Loucy (cell line): Measurements from ENCODE around the gene SERPINA9.

Experiments
- H2AFZ ChIP-seq: fragments of 200-600 bp; sonication (generic); 2 replicates; pipeline ENCODE4 v1.6.0; 2016; ENCODE audit warnings: antibody characterized with exemption, mild to moderate bottlenecking, low read length, moderate library complexity
- H3F3A ChIP-seq: fragments of 200-600 bp; 2 replicates; pipeline ENCODE4 v1.6.0; 2016; ENCODE audit warnings: antibody characterized with exemption, low read depth, mild to moderate bottlenecking
- H3K27me3 ChIP-seq: fragments of 200-600 bp; sonication (generic); 2 replicates; pipeline ENCODE4 v1.6.1; 2014; ENCODE audit warnings: low read length, mild to moderate bottlenecking; ENCODE audit not compliant: insufficient read depth, poor library complexity, severe bottlenecking
- H3K36me3 ChIP-seq: fragments of 200-600 bp; sonication (generic); 2 replicates; pipeline ENCODE4 v1.6.1; 2016; ENCODE audit warnings: low read length; ENCODE audit not compliant: insufficient read depth
- H3K4me1 ChIP-seq: fragments of 200-600 bp; sonication (generic); 2 replicates; pipeline ENCODE4 v1.5.1; 2014; ENCODE audit warnings: low read length, mild to moderate bottlenecking; ENCODE audit not compliant: insufficient read depth, poor library complexity, severe bottlenecking
- H3K4me2 ChIP-seq: fragments of 200-600 bp; sonication (generic); 2 replicates; pipeline ENCODE4 v1.6.0; 2014; ENCODE audit warnings: antibody characterized with exemption, low read length, low read depth, mild to moderate bottlenecking; ENCODE audit not compliant: poor library complexity, severe bottlenecking
- H3K4me3 ChIP-seq: fragments of 200-600 bp; sonication (generic); 2 replicates; pipeline ENCODE4 v1.5.1; 2014; ENCODE audit warnings: low read length, mild to moderate bottlenecking, mixed read lengths; ENCODE audit not compliant: poor library complexity, severe bottlenecking
- H3K79me2 ChIP-seq: fragments of 200-600 bp; sonication (generic); 2 replicates; pipeline ENCODE4 v1.6.1; 2014; ENCODE audit warnings: low read length; ENCODE audit not compliant: insufficient read depth
- H3K9ac ChIP-seq: fragments of 200-600 bp; sonication (generic); 2 replicates; pipeline ENCODE4 v1.6.0; 2014; ENCODE audit warnings: mild to moderate bottlenecking, low read depth, low read length, moderate library complexity; ENCODE audit not compliant: poor library complexity, severe bottlenecking
- H3K9me2 ChIP-seq: fragments of 200-600 bp; sonication (generic); replicated peaks from 2 replicates; pipeline ENCODE4 v1.6.1; 2016; ENCODE audit warnings: low read depth, low read length, mixed read lengths
- H3K9me3 ChIP-seq: fragments of 200-600 bp; sonication (generic); 2 replicates; pipeline ENCODE4 v1.6.1; 2014; ENCODE audit warnings: mild to moderate bottlenecking, antibody characterized with exemption, low read length, low read depth; ENCODE audit not compliant: insufficient read depth
- H4K20me1 ChIP-seq: fragments of 200-600 bp; sonication (generic); 2 replicates; pipeline ENCODE4 v1.6.0; 2014; ENCODE audit warnings: antibody characterized with exemption, low read length, mild to moderate bottlenecking; ENCODE audit not compliant: insufficient read depth, poor library complexity, severe bottlenecking
- EZH2phosphoT487 ChIP-seq: fragments of 200-600 bp; IDR thresholded peaks from 2 replicates; pipeline ENCODE4 v1.6.1; 2018; ENCODE audit warnings: antibody characterized with exemption, mild to moderate bottlenecking, moderate library complexity, borderline replicate concordance
- TF ChIP-seq, protein P1 (sequence below): fragments of 200-600 bp; sonication (generic); conservative IDR thresholded peaks from 2 replicates; pipeline ENCODE4 v1.5.1; 2014; ENCODE audit warnings: mild to moderate bottlenecking, antibody characterized with exemption, low read length

Gene SERPINA9

DNA sequence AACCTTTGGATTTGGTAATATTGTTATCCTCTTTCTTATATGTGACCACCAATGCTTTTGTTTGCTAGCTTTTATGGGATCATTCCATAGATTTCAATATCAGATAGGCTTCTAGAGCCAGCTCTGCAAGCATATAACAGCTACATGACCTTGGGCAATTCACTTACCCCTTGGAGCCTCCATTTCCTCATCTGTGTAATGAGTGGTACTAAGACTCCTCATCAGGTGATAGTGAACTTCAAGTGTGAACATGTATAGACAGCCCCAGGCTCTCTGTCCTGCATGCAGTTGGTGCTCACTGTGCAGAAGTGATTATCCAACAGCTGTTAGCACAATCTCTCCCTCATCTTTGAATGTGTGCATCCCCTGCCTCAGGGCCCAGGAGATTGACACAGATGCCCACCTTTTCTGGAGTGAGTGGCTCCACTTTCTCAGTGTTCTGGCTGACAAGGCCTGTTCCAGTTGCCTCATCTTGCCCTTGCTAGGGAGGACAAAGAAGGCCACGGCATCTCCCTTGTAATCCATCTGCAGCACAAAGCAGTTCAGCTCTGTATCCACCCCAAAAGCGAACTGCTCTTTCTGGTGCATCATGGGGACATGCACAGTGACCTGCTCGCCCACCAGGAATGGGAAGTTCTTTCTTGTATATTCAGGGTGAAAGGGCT lies 9.2 kb downstream of the SERPINA9 start:
- H2AFZ ChIP-seq, result no peak overlapping the region
- H3K4me1 ChIP-seq, result no peaks in the 10 kb centered on the region
- H3K4me2 ChIP-seq, result no peak overlapping the region
- H3K9me3 ChIP-seq, result no peaks in the 10 kb centered on the region; the same call in 1 of the 2 replicates
- no peaks in the 10 kb centered on the region for H3K27me3 ChIP-seq
- no peak overlapping the region for H3K4me3 ChIP-seq
- H3K9me2 ChIP-seq, result no peaks in the 10 kb centered on the region
- H3K79me2 ChIP-seq, result no peaks in the 10 kb centered on the region
- H3F3A ChIP-seq, result no peaks in the 10 kb centered on the region
- no peaks in the 10 kb centered on the region for H3K36me3 ChIP-seq
- H3K9ac ChIP-seq, result no peak overlapping the region
- no peak for TF ChIP-seq EZH2phosphoT487
- TF ChIP-seq, protein P1, sequence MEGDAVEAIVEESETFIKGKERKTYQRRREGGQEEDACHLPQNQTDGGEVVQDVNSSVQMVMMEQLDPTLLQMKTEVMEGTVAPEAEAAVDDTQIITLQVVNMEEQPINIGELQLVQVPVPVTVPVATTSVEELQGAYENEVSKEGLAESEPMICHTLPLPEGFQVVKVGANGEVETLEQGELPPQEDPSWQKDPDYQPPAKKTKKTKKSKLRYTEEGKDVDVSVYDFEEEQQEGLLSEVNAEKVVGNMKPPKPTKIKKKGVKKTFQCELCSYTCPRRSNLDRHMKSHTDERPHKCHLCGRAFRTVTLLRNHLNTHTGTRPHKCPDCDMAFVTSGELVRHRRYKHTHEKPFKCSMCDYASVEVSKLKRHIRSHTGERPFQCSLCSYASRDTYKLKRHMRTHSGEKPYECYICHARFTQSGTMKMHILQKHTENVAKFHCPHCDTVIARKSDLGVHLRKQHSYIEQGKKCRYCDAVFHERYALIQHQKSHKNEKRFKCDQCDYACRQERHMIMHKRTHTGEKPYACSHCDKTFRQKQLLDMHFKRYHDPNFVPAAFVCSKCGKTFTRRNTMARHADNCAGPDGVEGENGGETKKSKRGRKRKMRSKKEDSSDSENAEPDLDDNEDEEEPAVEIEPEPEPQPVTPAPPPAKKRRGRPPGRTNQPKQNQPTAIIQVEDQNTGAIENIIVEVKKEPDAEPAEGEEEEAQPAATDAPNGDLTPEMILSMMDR, result no peak
- no peaks in the 10 kb centered on the region for H4K20me1 ChIP-seq

DNA sequence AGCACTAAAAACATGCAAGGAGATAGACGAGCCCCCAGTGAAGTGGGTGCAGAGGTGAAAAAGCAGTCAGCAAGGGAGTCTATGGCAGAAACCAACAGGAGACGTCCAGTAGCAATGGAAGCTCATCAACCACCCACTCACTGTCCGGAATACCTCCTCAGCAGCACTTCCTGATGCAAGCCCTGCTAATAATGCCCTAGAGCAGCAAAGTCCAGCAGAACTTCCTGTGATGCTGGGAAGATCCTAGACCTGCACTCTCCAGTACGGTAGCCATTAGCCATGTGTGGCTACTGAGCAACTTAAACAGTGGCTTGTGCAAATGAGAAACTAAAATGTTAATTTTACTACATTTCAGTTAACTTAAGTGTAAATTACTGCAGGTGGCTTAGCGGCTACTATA lies 11.0 kb downstream of the SERPINA9 start:
- H3K36me3 ChIP-seq, result no peaks in the 10 kb centered on the region
- no peak overlapping the region for H3K4me3 ChIP-seq
- H3K9me2 ChIP-seq, result no peaks in the 10 kb centered on the region
- no peak overlapping the region for H3K9ac ChIP-seq
- H4K20me1 ChIP-seq, result no peaks in the 10 kb centered on the region
- no peaks in the 10 kb centered on the region for H3F3A ChIP-seq
- no peaks in the 10 kb centered on the region; the same call in 1 of the 2 replicates for H3K9me3 ChIP-seq
- H2AFZ ChIP-seq, result no peak overlapping the region
- no peaks in the 10 kb centered on the region for H3K79me2 ChIP-seq
- H3K4me1 ChIP-seq, result no peaks in the 10 kb centered on the region
- H3K27me3 ChIP-seq, result no peaks in the 10 kb centered on the region
- H3K4me2 ChIP-seq, result no peak overlapping the region
- TF ChIP-seq, protein P1, result no peak
- TF ChIP-seq EZH2phosphoT487, result no peak

DNA sequence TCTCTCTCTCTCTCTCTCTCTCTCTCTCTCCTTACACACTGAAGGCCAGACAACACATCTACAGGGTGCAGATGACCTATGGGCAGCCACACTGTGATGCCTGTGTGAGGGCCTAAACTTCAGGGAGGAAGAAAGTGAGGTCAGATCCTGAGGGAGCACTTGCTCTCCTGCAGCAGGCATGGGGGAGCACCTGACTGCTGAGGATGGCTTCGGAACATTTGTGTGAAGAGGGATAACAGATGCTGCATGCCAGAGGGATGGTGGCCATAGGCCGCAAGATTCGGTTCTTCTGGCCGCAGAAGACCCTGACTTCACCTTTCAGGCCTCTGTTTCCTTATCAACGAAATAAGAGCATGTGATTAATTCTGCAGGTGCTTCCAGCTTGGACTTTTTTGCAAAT lies 11.7 kb downstream of the SERPINA9 start:
- Histone ChIP-seq H3K36me3 (no peaks in the 10 kb centered on the region), H3K9ac (no peak overlapping the region), H3K4me2 (no peak overlapping the region), H3K4me3 (no peak overlapping the region), H3K79me2 (no peaks in the 10 kb centered on the region), H4K20me1 (no peaks in the 10 kb centered on the region), H3K9me2 (no peaks in the 10 kb centered on the region), H3K4me1 (no peaks in the 10 kb centered on the region), H3K27me3 (no peaks in the 10 kb centered on the region), H3K9me3 (no peaks in the 10 kb centered on the region; the same call in 1 of the 2 replicates), H2AFZ (no peak overlapping the region), H3F3A (no peaks in the 10 kb centered on the region)
- no peak for TF ChIP-seq EZH2phosphoT487
- TF ChIP-seq, protein P1, result no peak
